Glutamatergic neuron (in vitro differentiated cells): Measurements from ENCODE around the gene OGFOD3. TPM values are rescaled to one million over a fixed set of nuclear protein-coding genes. Genes with fewer than 3 reads are reported as not detected.
"Not testable (repeated sequence)": the region's sequence is repeated elsewhere in the genome, so short reads cannot be mapped to it uniquely, and the experiment has no call there.

Source experiments
- DNase-seq: peaks from one replicate; pipeline ENCODE4 v3.0.0; 2022
- H3K27ac Mint-ChIP-seq: one replicate; pipeline ENCODE4 v1.8.0; 2020; ENCODE audit warnings: mild to moderate bottlenecking, mixed read lengths, inconsistent platforms; ENCODE audit not compliant: unreplicated experiment
- H3K27me3 Mint-ChIP-seq: one replicate; pipeline ENCODE4 v1.8.0; 2020; ENCODE audit warnings: mild to moderate bottlenecking, moderate library complexity, mixed read lengths, inconsistent platforms; ENCODE audit not compliant: unreplicated experiment
- H3K36me3 Mint-ChIP-seq: one replicate; pipeline ENCODE4 v1.8.0; 2020; ENCODE audit warnings: mild to moderate bottlenecking, mixed read lengths, inconsistent platforms; ENCODE audit not compliant: unreplicated experiment
- H3K4me1 Mint-ChIP-seq: one replicate; pipeline ENCODE4 v1.8.0; 2020; ENCODE audit warnings: mild to moderate bottlenecking, low read depth, mixed read lengths, inconsistent platforms; ENCODE audit not compliant: unreplicated experiment
- H3K4me3 Mint-ChIP-seq: one replicate; pipeline ENCODE4 v1.8.0; 2020; ENCODE audit warnings: mild to moderate bottlenecking, mixed read lengths, inconsistent platforms; ENCODE audit not compliant: unreplicated experiment
- H3K9me3 Mint-ChIP-seq: one replicate; pipeline ENCODE4 v1.8.0; 2020; ENCODE audit warnings: mild to moderate bottlenecking, moderate library complexity, mixed read lengths, inconsistent platforms; ENCODE audit not compliant: unreplicated experiment
- CTCF ChIP-seq: fragments of 200-600 bp; sonication (generic); IDR thresholded peaks from one replicate; pipeline ENCODE4 v1.5.0; 2021; ENCODE audit not compliant: partially characterized antibody, unreplicated experiment
- total RNA-seq: library from RNA; stranded (reverse); fragmentation: NEBNext Ultra II Directional; extraction: Animal tissue kit (Norgen Biotek cat#: 25700); gene quantifications from one replicate; pipeline ENCODE4 v1.2.1, GENCODE V29; 2021; ENCODE audit not compliant: unreplicated experiment

Gene OGFOD3
- total RNA-seq, 1 donor from 2014 or later: 23.0 TPM

GRCh38 chr17:82382933-82383255, 35.5 kb downstream of the OGFOD3 start:
- Mint-ChIP-seq H3K27ac (no peak overlapping the region), H3K9me3 (peaks cover 8% of the 10 kb centered on the region), H3K4me1 (peaks cover 14% of the 10 kb centered on the region), H3K36me3 (no peaks in the 10 kb centered on the region), H3K27me3 (peaks cover 13% of the 10 kb centered on the region), H3K4me3 (no peak overlapping the region)
- DNase-seq: no peak
- TF ChIP-seq CTCF: no peak

DNA sequence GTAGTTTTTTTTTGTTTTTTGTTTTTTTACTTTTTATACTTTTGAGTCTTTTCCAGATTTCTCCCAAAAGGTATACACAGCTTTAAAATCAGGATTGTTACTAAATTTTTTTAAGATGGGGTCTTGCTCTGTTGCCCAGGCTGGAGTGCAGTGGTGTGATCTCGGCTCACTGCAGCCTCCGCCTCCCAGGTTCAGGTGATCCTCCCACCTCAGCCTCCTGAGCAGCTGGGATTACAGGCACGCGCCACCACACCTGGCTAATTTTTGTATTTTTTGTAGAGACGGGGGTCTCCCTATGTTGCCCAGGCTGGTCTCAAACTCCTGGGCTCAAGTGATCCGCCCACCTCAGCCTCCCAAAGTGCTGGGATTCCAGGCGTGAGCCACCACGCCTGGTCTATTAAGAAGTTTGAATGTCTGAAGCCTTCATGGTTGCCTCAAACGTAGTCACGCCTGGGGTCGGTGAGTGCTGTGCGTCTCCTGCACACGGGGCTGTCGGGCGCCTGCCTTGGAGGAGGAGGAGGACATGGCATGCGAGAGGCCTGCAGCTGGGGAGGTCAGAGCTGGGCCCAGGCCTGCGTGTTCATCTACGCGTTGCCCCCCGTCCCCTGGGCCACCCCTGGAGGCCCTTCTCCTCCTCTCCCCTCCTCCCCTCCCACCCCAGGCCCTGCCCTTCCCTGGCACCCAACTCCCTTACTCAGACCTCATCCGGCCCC, 36.0 kb downstream of the OGFOD3 start:
- H3K27ac Mint-ChIP-seq, H3K36me3 Mint-ChIP-seq, DNase-seq, H3K4me3 Mint-ChIP-seq, H3K9me3 Mint-ChIP-seq: not testable (repeated sequence)
- Mint-ChIP-seq H3K4me1 (peaks cover 14% of the 10 kb centered on the region), H3K27me3 (peaks cover 12% of the 10 kb centered on the region)

DNA sequence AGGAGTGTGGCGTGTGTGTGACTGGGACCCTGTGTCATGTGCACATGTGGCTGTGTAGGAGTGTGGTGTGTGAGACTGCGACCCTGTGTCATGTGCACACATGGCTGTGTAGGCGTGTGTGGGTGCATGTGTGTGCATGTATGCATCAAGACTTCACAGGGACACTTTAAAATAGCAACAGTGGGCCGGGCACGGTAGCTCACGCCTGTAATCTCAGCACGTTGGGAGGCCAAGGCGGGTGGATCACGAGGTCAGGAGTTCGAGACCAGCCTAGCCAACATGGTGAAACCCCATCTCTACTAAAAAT, 36.7 kb downstream of the OGFOD3 start:
- Mint-ChIP-seq H3K27me3 (peaks cover 11% of the 10 kb centered on the region), H3K4me1 (peaks cover 14% of the 10 kb centered on the region)
- not testable (repeated sequence) for H3K4me3 Mint-ChIP-seq, H3K9me3 Mint-ChIP-seq, H3K27ac Mint-ChIP-seq, DNase-seq, H3K36me3 Mint-ChIP-seq

GRCh38 chr17:82380860-82381702, 37.3 kb downstream of the OGFOD3 start:
- no peak for DNase-seq
- Mint-ChIP-seq H3K36me3 (no peaks in the 10 kb centered on the region), H3K9me3 (peaks cover 9% of the 10 kb centered on the region), H3K4me1 (peaks cover 16% of the 10 kb centered on the region), H3K27ac (peak overlapping the region; percentile 70), H3K4me3 (no peak overlapping the region), H3K27me3 (peaks cover 11% of the 10 kb centered on the region)
- no peak for TF ChIP-seq CTCF

GRCh38 chr17:82378741-82379021, 39.7 kb downstream of the OGFOD3 start:
- DNase-seq: no peak
- Mint-ChIP-seq H3K4me3 (no peak overlapping the region), H3K9me3 (peaks cover 6% of the 10 kb centered on the region)

More at GRCh38 chr17:82378741-82379021, 39.7 kb downstream of the OGFOD3 start:
- peak overlapping the region; percentile 62 for H3K27ac Mint-ChIP-seq
- H3K36me3 Mint-ChIP-seq: no peaks in the 10 kb centered on the region
- H3K4me1 Mint-ChIP-seq: peaks cover 13% of the 10 kb centered on the region
- H3K27me3 Mint-ChIP-seq: peaks cover 11% of the 10 kb centered on the region
- TF ChIP-seq CTCF: no peak
